Panc1 (cell line): ENCODE measurements around the gene CTSD. TPM values are rescaled to one million over a fixed set of nuclear protein-coding genes. Genes with fewer than 3 reads are reported as not detected.
A peak's percentile ranks its signal among the peaks of the same experiment; 100 is the strongest.

ENCODE experiments used
- ATAC-seq: fragments of 200-7000 bp; cut with Tn5 transposase; 2 replicates; pipeline ENCODE4 v1.9.1; 2020; ENCODE audit warnings: mild to moderate bottlenecking, moderate library complexity
- BruUV-seq: library from RNA; stranded (reverse); fragments of 400-500 nt; replicated peaks from 2 replicates; lab custom pipeline; 2021; lab: Mats Ljungman, UMichigan
- CTCF ChIA-PET: fragments of 300-600 bp; sonication (Branson Sonifier 250); formaldehyde crosslinking; loops from one replicate; lab custom pipeline; 2022; ENCODE audit warnings: antibody characterized with exemption; lab: Charles Lee
- POLR2A ChIA-PET: fragments of 300-600 bp; sonication (Branson Sonifier 250); formaldehyde crosslinking; loops from one replicate; lab custom pipeline; 2022; ENCODE audit warnings: antibody characterized with exemption; lab: Charles Lee
- DNase-seq: peaks from one replicate; pipeline ENCODE4 v3.0.0-alpha.2; 2010; ENCODE audit warnings: low read depth, low spot score
- H3K27ac ChIP-seq: 2 replicates; pipeline ENCODE4 v1.5.1; 2011; ENCODE audit warnings: mild to moderate bottlenecking, low read length, inconsistent platforms
- H3K27me3 ChIP-seq: fragments of 200-500 bp; sonication (Bioruptor generic); 2 replicates; pipeline ENCODE4 v1.6.0; 2014; ENCODE audit warnings: low read length, inconsistent platforms; ENCODE audit not compliant: control insufficient read depth, insufficient read depth
- H3K36me3 ChIP-seq: fragments of 200-500 bp; sonication (Bioruptor generic); 2 replicates; pipeline ENCODE4 v1.5.1; 2014; ENCODE audit warnings: inconsistent platforms, mild to moderate bottlenecking, low read length, moderate library complexity; ENCODE audit not compliant: control insufficient read depth, insufficient read depth
- H3K4me1 ChIP-seq: 2 replicates; pipeline ENCODE4 v1.5.1; 2011; ENCODE audit warnings: inconsistent platforms, mild to moderate bottlenecking, low read length, moderate library complexity; ENCODE audit not compliant: control insufficient read depth, insufficient read depth
- H3K4me3 ChIP-seq, 2 experiments: 2 replicates each; pipeline ENCODE4 v1.5.1; 2011 to 2012; ENCODE audit warnings: low read depth in 2 of 2, low read length in 2 of 2, mild to moderate bottlenecking in 2 of 2, inconsistent platforms in 1 of 2, moderate library complexity in 1 of 2
- H3K9me3 ChIP-seq: fragments of 200-500 bp; sonication (Bioruptor generic); 2 replicates; pipeline ENCODE4 v1.5.1; 2014; ENCODE audit warnings: low read depth, mild to moderate bottlenecking, inconsistent platforms, low read length, moderate library complexity; ENCODE audit not compliant: control insufficient read depth, insufficient read depth
- POLR2AphosphoS5 ChIP-seq: IDR thresholded peaks from 2 replicates; pipeline ENCODE4 v1.6.1; 2012; ENCODE audit warnings: mild to moderate bottlenecking, low read depth, low read length, moderate library complexity
- SIN3A ChIP-seq: IDR thresholded peaks from 2 replicates; pipeline ENCODE4 v1.6.1; 2012; ENCODE audit warnings: low read depth, mild to moderate bottlenecking, low read length, moderate library complexity, borderline replicate concordance; ENCODE audit not compliant: insufficient read depth
- TCF7L2 ChIP-seq: IDR thresholded peaks from 2 replicates; pipeline ENCODE4 v1.6.1; 2011; ENCODE audit warnings: mild to moderate bottlenecking, low read depth, low read length, inconsistent platforms
- in situ Hi-C: cut with HindIII; loops from 2 replicates; pipeline ENCODE4 v1.10.0; 2016; ENCODE audit warnings: low sequenced_read_pairs, low pct_unique_long_range_greater_than_20kb
- intact Hi-C: fragments of 100-400 bp; cut with micrococcal nuclease; formaldehyde crosslinking; loops from one replicate; pipeline ENCODE4 v1.10.0; 2022; ENCODE audit not compliant: unreplicated experiment
- total RNA-seq: library from RNA; stranded (reverse); gene quantifications from one replicate; pipeline ENCODE4 v1.2.1, GENCODE V29; 2021; ENCODE audit not compliant: unreplicated experiment
- TF ChIP-seq, protein P1 (sequence below), 2 experiments: IDR thresholded peaks; 2 replicates each; pipeline ENCODE4 v1.6.1; 2011 to 2012; ENCODE audit warnings: low read depth in 2 of 2, control low read depth in 1 of 2, low read length in 1 of 2, mild to moderate bottlenecking in 1 of 2, moderate library complexity in 1 of 2; ENCODE audit not compliant: insufficient read depth in 1 of 2
- TF ChIP-seq, protein P2 (sequence below): fragments of 450-650 bp; IDR thresholded peaks from 2 replicates; pipeline ENCODE4 v1.5.1; 2017; ENCODE audit warnings: mild to moderate bottlenecking

The CTSD gene
- total RNA-seq, 1 experiment from 2014 or later, result 1,813 TPM

GRCh38 chr11:1767399-1768140 is 3.8 kb upstream of the CTSD start:
- peak overlapping the region; percentile 51 for H3K27ac ChIP-seq
- H3K4me1 ChIP-seq, result peaks cover 49% of the 10 kb centered on the region
- H3K4me3 ChIP-seq, result no peak overlapping the region
- ATAC-seq (no peak), DNase-seq (no peak)
- POLR2A ChIA-PET, result no interaction called here
- no TSS peak for BruUV-seq
- CTCF ChIA-PET, result no interaction called here
- no peaks in the 10 kb centered on the region for H3K36me3 ChIP-seq
- intact Hi-C loops, result no loop called here
- H3K27me3 ChIP-seq, result no peaks in the 10 kb centered on the region
- TF ChIP-seq, protein P1, sequence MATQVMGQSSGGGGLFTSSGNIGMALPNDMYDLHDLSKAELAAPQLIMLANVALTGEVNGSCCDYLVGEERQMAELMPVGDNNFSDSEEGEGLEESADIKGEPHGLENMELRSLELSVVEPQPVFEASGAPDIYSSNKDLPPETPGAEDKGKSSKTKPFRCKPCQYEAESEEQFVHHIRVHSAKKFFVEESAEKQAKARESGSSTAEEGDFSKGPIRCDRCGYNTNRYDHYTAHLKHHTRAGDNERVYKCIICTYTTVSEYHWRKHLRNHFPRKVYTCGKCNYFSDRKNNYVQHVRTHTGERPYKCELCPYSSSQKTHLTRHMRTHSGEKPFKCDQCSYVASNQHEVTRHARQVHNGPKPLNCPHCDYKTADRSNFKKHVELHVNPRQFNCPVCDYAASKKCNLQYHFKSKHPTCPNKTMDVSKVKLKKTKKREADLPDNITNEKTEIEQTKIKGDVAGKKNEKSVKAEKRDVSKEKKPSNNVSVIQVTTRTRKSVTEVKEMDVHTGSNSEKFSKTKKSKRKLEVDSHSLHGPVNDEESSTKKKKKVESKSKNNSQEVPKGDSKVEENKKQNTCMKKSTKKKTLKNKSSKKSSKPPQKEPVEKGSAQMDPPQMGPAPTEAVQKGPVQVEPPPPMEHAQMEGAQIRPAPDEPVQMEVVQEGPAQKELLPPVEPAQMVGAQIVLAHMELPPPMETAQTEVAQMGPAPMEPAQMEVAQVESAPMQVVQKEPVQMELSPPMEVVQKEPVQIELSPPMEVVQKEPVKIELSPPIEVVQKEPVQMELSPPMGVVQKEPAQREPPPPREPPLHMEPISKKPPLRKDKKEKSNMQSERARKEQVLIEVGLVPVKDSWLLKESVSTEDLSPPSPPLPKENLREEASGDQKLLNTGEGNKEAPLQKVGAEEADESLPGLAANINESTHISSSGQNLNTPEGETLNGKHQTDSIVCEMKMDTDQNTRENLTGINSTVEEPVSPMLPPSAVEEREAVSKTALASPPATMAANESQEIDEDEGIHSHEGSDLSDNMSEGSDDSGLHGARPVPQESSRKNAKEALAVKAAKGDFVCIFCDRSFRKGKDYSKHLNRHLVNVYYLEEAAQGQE (IDR thresholded peaks at IDR 0.05; ENCODE audit: insufficient read depth in 1 of 2, low read depth in 2 of 2, low read length in 1 of 2), result no peak
- TF ChIP-seq, protein P2, sequence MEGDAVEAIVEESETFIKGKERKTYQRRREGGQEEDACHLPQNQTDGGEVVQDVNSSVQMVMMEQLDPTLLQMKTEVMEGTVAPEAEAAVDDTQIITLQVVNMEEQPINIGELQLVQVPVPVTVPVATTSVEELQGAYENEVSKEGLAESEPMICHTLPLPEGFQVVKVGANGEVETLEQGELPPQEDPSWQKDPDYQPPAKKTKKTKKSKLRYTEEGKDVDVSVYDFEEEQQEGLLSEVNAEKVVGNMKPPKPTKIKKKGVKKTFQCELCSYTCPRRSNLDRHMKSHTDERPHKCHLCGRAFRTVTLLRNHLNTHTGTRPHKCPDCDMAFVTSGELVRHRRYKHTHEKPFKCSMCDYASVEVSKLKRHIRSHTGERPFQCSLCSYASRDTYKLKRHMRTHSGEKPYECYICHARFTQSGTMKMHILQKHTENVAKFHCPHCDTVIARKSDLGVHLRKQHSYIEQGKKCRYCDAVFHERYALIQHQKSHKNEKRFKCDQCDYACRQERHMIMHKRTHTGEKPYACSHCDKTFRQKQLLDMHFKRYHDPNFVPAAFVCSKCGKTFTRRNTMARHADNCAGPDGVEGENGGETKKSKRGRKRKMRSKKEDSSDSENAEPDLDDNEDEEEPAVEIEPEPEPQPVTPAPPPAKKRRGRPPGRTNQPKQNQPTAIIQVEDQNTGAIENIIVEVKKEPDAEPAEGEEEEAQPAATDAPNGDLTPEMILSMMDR, result no peak
- no peak for TF ChIP-seq SIN3A
- in situ Hi-C loops, result no loop called here
- H3K9me3 ChIP-seq, result no peaks in the 10 kb centered on the region

- no peak for ATAC-seq
Observed at GRCh38 chr11:1766719-1767398, 3.1 kb upstream of the CTSD start.

More at GRCh38 chr11:1766719-1767398, 3.1 kb upstream of the CTSD start:
- no peak for TF ChIP-seq POLR2AphosphoS5
- TF ChIP-seq, protein P2, result no peak
- TF ChIP-seq TCF7L2, result no peak
- TF ChIP-seq, protein P1 (IDR thresholded peaks at IDR 0.05; ENCODE audit: insufficient read depth in 1 of 2, low read depth in 2 of 2, low read length in 1 of 2), result no peak
- TF ChIP-seq SIN3A, result no peak
- CTCF ChIA-PET, result interaction anchor here (0.7 kb wide), 2 partner anchors 60 to 136 kb away, joined by 3 read pairs; no protein-coding TSS in a partner anchor
- H3K27ac ChIP-seq, result peak overlapping the region; percentile 67
- H3K36me3 ChIP-seq, result no peaks in the 10 kb centered on the region
- no peaks in the 10 kb centered on the region for H3K9me3 ChIP-seq
- DNase-seq, result no peak
- peaks cover 49% of the 10 kb centered on the region for H3K4me1 ChIP-seq
- no TSS peak for BruUV-seq
- no peaks in the 10 kb centered on the region for H3K27me3 ChIP-seq
- intact Hi-C loops (no loop called here), in situ Hi-C loops (no loop called here)
- POLR2A ChIA-PET, result no interaction called here
- H3K4me3 ChIP-seq, result no peak overlapping the region
